SW480 (cell line): ENCODE data around the gene MVB12B.

Experiments used
- DNase-seq: peaks from one replicate; pipeline ENCODE4 v3.0.0-alpha.2; 2016; ENCODE audit warnings: low spot score

Gene MVB12B

DNA sequence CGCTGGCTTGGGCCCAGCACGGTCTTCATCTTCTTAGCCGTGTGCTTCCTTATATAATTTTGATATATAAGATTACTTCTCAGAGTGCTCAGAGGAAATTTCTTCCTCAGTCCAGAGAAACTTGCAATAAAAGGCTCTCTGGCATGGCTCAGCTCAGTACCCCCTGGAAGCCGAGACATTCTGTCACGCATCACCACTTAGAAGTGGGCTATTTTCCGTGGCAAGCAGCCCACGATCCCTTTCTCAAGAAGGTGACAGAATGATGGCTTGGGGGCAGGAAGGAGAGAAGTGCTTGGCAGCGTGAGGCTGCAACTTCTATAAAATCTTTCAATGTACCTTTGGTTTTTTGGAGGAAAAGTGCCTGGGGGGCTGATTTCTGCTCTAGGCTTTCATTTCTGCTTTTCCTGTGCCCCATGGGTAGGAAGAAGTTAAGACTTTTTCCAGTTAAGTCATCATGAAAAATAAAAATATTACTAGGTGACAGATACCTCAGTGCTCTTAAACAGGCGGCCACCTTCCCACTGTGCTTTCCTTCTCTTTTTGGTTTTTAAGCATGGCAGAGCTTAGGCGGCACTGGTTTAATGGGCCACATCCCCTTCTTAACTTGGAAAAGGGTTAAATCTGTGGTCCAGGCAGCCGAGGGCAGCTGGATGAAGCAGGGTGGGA lies 104.6 kb downstream of the MVB12B start:
- no peak for DNase-seq

DNA sequence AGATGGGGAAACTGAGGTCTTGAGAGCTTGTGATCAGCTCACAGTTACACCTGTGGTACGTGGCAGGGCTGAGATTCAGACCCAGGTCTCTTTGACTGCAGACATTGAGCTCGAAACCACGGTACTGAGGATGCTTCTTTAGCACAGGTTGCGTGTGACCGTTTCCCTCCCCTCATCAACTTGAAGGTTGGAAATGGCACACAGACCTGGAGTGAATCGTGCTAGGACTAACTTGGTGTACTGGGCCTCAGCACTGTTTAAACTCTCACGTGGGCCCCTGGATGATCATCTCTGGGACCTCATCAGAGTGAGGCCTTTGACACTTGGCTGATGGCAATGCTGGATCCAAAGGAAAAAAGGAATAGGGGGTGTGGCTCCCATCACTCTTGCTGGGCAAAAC lies 106.0 kb downstream of the MVB12B start:
- no peak for DNase-seq

DNA sequence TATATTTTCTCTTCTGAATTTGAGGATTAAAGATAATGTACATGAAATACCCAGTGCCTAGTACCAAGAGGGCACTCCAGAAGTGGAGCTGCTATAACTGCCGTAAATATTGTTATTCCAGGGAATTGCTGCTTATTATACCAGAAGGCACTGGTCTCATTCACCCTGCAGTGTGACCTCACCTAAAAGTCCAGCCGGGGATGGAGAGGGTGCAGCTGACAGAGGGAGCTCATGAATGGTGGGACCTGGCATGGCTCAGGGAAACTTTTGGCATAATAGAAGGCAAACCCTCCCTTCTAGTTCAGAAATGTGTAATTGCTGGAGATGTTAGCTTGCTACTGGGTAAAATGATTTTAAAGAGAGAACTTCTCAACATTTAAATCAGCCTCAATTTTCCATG lies 108.5 kb downstream of the MVB12B start:
- DNase-seq: no peak

DNA sequence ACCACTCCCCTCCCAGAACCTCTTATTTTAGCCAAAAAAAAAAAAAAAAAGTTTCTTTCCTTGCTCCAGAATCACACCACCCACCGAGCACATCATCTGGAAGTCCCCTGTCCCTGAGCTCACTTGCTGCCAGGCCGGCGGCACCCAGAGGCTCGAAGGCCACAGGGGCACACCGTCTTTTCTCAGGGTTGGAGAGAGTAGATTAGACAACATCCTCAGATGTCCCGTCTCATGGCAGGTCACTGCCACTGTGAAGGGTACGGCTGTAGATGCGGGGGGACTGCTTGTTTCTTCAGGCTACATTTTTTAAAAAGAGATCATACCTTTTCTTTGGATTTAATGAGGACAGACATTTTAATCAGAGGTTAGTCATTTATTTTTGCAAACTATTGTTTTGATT lies 109.0 kb downstream of the MVB12B start:
- DNase-seq: no peak

DNA sequence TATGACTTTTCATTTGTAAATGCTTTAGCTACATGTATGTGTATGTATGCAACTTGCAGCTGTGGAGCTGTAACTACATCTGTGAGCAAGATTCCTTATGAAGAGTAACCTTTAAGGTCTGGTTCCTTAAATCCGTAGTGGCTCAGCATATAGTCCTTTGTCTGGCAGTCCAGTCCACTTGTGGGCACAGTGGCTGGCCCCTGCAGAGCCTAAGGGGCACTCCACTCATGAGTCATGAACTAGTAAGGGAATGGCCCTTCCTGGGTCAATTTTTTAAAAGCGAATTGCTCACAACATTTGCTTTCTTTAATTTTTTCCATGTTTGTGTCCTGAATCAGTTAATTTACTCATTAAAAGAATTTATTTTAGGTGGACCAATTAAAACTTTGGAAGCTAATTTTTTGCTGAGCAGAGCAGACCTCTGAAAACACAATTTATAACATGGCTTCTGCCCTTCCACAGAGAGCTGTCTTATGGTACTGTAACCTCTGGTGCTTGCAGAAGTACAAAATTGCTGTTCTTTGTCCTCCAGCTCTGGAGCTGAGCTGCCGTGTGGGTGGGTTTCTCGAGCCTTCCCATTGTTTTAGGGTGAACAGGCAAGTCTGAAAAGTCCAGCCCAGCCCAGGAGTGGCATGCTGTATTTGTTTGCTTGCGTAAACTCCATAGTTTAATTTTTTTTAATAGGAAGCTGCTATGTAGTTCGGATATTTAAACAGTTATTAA lies 110.1 kb downstream of the MVB12B start:
- DNase-seq: no peak

DNA sequence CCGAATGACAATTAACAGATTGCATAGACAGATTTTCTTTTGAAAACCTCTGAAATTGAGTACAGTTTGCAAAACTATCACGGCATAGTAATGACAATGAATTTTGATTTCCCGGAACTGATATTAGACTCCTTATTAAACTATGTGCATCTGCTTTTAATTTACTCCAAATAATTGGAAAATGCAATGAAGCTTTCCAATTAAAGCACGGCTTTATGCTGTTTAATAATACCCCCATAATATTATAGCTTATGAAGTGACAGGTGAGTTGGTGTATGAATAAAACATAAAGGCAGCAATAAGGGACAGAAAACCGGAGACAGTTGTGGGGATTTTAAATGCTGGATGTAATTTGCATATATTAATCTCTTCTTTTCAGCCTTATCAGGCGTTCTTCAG lies 110.6 kb downstream of the MVB12B start:
- DNase-seq: no peak

DNA sequence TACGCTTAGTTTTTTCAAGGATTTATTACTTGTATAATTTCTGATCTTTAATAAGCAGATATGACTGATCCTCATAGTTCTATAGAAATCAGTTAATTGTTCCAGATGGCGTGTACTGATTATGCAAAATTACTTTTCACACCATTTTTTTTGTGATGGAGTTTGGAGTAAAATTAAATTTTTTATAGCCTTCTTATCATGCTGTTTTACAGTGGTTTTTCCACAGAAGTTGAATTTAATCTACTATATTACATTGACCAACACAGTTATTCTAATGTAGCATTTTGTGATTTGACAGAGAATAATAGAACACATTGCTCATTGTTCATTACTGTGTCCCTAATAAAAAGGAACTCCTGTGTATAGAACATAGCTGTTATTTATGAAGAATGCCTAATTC lies 111.1 kb downstream of the MVB12B start:
- DNase-seq: no peak

DNA sequence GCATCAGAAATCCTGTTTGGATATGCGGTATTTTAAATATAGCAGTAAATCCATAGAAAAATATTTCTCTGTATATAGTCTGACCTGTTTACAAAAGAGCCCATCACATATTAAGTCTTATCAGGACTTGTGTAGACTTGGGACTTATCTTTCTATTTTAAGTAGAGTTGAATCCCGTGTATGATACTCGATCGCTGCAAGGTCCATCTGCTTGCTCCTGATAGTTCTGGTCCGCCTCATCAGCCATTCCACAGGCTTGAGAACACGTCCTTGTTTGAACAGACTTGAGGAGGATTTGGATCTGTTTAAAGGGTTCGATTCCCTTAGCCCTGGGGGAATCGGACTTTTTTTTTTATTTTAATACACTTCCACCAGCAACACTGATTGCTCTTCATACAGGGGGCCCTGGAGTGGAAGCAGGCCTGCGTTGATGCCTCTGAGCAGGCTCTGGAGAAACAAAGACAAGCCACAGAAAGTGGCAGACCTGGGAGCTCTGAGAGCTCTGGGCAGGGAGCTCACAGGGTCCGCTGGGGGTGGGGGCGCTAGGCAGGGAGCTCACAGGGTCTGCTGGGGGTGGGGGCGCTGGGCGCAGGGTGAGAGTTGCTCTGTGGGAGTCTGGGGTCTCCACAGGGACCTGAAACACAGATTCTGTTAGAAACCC lies 112.2 kb downstream of the MVB12B start:
- no peak for DNase-seq

DNA sequence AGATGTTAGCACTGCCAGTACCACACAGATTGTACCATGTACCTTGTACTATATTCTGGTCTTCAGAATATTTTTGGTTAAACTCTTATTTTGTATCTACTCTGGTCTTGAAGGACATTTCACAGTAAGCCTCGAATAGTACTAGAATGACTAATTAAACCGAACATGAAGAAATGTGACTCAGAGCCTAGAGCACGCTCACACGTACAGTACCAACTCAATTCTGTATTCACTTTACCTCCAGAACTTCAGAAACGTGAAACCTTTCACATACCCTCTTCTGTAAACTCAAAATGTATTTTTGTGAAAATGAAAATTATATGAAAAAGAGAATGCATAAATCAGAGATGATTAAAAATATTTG lies 112.8 kb downstream of the MVB12B start:
- DNase-seq: no peak

DNA sequence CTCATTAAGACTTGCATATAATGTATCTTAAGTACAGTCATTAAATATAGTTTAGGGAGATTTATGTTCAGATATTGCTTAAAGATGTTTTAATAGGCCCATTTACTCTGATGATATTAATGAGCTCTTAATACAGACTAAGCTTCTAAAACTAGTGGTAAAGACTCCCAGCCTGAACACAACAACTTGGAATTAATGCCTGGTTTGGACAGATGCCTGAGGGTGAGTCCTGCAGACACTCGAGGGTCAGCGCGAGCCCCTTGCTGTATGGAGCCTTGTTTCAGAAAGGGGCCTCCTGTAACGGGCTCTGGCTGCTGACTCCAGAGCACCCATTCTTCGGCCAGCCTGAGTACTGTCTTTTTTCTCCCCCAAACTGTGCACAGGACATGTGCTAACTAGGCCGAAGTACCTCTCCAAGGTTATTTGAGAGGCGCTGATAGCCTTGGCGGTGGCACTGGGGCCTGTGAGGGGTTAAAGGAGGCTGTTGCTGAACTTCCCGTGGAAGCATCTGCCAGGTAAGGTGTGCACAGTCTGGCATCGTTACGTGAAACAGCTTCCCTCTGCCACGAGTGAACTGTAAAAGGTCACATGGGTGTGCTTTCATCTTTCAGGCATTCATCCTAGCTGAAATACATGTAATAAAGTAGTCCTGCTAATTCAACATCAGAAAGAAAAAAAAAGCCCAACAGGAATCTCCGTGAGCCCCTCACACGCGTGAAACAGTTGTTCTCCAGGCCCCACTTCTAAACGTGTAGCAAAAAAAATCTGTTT lies 113.4 kb downstream of the MVB12B start:
- DNase-seq: no peak

DNA sequence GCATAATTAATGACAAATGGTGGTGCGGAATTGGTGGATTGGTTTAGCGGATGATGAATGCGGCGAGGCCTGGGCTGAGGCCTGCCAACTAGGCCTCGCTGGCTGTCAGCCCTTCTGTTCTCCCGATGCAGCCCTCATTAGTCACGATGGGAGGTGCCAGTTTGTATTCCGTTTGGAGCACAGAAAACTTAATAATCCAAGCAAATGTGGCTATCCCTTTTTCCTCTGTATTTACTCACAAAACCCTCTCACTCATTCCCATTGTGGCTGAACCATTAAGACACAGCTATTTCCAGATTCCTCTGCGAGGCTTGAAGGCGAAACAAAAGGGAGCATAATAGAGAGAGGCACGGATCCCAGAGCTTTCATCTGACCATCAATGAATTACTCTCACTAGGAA lies 114.3 kb downstream of the MVB12B start:
- DNase-seq: no peak

DNA sequence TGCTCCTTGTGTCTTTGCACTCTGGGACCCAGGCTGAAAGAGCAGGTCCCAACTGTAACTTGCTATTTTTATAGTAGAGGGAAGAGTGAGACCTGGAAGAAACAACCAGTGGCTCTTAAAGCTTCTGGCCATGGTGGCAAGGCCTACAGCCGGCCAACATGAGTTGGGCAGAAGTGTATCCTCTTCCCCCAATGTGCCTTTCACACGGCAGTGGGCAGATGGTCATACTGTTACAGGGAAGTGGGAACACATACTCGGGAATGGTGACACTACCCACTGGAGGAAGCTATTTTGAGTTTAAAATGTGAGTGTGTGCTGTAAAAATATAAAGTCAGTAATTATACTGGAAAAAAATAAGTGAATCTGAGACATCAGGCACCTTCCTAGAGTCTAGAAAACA lies 116.0 kb downstream of the MVB12B start:
- no peak for DNase-seq

DNA sequence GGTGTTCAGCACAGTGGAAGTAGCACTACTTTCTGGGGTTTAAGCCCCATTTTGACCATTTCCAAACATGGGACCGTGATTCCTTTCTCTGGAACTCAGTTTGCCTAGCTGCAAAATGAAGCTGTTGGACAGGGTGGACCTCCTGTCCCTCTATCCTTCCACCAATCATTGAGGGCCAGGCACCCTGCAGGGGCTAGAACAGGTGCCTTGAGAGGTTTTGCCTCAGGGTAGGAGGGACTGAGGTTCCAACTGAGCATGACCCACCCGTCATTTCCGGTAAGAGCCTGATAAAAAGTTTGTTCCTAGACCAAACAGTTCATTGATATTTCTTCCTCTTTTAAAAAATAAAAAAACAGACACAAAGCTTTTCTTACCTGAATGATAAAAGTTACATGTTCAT lies 116.5 kb downstream of the MVB12B start:
- DNase-seq: no peak

DNA sequence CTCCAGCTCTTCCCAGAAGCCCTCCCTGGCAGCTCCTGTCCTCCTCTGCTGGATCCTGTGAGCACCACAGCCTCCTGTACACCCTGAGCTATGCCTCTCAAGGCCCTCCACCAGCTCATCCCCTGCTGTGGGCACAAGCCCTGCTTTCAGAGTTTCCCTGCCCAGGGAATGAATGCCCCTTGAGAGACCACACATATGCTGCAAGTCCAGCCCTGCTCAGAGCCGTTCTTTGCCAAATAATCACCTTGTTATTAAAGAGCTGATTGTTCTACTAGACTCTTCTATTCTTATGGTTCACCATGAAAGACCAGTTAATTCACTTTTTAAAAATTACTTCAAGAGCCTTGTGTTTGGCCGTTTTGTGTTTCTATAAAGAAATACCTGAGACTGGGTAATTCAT lies 121.5 kb downstream of the MVB12B start:
- DNase-seq: no peak

DNA sequence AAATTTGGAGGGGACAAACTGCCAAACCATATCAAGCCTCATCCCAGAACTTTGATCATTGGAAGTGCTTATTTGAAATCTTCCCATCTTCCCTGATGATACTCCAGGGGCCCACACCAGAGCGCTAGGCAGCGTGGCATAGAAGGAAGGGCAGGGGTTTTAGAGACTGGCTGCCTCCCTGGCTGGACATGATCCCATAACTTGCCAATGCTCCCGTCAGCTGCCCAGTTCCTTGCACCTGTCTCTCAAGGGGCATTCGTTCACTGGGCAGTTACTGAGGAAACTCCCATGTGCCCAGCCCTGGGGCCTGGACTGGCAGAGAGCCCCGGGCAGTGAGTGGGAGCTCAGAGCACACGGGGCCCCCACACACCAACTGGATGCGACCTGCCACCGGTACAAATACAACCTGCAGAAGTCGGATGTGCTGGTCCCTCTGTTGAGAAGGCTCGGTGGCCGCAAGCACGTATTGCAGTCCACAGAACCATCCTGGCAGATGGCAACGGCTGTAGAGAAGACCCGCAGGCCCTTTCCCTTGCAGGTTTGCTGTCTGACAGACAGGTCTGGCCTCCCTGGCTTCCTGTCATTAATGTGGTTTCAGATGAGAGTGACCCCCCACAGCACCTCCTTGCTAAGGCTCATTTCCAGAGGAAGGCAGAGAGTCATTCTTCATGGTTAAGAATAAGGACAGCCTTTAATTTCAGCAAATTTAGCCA lies 122.4 kb downstream of the MVB12B start:
- no peak for DNase-seq

DNA sequence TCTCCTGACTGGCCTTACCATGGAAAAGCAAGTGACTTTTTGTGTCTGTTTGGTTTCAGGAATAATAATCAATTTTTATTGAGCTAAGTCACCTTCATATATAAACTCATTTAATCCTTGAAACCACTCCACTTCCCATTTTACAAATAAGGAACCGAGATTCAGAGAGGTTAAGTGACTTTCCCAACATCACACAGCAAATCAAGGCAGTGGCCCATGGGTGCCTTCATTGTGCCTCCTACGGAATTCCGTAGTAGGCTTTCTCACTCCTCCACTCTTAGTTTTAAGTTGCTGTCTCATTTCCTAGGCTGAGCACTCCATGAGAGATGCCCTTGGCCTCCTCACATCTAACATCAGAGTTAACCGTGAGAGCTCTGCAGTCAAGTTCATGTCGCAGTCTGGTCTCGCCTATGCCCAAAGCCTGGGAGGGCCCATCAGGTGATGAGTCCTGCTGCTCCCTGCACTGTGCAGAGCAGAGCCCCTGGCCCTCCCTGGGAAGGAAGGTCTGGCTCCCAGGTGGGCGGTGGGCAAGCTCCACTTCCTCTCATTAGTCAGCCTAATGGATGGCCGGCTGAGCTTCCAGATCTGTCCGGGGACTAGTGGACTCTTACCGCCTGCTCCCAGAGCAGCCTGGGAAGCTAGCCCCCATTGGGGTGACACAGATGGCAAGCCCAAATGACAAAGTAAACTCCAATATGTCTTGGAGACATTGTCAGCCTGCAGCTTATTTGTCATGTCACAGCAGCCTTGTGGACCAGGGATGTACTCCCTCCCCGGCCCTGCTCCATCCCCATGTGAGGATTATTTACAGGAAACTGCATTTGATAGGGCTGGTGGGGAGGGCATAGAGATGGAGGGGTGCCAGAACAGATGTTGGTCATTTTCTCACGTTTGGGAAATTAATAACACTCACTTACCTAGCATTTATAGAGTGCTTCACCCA lies 123.4 kb downstream of the MVB12B start:
- no peak for DNase-seq

DNA sequence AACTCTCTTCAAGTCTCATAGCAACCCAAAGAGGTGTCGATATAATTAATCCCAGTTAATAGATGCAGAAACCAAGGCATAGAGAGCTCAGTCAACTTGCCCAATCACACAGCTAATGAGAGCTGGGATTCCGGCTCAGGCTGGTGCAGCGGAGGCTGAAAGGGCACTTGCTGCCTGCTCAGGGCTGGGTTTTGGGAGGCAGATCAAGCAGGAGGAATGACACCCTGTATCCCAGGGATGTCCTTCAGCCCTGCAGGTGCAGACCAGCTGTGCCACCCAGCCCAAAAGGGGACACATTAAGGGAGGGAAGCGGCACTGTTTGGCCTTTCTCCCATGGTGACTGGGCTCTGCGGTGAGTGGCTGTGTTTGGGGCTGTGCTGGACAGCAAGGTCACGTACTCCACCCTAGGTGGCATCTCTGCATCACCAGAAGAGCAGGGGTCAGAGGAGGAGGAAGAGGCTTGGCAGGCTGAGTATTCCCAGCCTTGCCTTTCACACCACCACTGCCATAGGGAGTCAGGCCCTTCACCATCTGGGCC lies 124.1 kb downstream of the MVB12B start:
- DNase-seq: no peak

DNA sequence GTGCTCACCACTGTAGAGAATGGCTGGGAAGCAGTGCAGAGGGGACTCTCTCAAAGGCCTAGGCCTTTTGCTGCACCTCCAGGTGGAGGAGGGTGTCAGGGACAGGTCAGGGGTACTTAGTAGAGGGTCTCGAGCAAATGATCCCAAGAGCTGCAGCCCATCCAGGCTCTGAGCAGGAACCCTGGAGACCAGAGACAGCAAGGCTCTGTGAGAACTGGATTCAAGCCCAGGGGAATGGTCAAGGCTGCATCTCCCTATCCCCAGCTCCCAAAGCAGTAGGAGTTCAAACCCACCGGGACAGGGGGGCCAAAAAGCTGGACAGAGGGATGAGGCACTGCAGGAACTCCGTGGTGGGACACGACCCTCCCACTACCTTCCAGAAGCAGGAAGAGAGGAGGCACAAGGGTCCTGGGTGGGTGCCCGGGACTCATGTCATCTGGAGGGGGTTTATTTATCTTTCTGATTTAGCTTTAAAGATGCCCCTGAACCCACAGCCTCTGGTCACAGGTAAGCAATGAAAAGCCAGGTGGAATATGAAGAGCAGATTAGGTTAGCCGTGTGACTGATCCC lies 124.8 kb downstream of the MVB12B start:
- DNase-seq: no peak

DNA sequence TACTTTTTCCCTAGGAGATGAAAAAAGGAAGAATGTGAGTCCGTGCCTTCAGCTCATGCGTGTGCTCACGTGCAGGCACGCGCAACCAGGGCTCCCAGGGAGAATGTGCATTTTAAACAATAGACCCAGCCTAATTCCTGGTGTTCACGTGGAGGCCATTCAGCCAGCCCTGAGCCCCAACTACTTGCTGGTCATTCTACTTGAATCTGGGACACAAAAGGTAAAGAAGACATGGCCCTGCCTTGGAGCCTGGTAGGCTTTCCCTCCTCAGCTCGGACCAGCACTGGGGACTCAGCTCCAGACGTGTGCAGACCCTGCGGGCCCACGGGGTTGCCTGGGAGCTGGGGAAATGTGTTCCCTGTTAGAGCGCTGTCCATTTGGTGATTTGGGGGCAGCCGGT lies 125.5 kb downstream of the MVB12B start:
- DNase-seq: no peak
